ENCODE results near the gene PIGZ.

The PIGZ gene

DNA sequence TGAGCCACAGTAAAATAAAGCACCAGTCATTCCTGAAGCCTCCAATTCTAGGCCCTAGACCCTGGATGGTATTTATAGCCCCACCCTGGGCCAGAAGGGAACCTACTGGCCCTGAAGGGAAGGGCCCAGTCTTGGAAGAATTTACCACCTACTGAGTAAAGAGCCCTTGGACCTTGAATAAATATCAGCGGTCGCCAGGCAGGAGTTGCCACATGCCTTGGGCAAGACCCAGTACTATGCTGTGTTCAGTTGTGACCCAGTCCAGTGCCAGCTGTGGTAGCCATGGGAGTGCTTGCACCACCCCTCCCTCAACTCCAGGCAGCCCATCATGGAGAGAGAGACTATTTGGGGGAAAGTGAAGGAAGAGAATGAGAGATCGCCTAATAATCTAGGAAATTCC lies 53.3 kb downstream of the PIGZ start:
- ChIA-PET POLR2A (ENCODE audit: low non-redundant PET) (no interaction called here), CTCF (no interaction called here)
- TF ChIP-seq, protein P1, sequence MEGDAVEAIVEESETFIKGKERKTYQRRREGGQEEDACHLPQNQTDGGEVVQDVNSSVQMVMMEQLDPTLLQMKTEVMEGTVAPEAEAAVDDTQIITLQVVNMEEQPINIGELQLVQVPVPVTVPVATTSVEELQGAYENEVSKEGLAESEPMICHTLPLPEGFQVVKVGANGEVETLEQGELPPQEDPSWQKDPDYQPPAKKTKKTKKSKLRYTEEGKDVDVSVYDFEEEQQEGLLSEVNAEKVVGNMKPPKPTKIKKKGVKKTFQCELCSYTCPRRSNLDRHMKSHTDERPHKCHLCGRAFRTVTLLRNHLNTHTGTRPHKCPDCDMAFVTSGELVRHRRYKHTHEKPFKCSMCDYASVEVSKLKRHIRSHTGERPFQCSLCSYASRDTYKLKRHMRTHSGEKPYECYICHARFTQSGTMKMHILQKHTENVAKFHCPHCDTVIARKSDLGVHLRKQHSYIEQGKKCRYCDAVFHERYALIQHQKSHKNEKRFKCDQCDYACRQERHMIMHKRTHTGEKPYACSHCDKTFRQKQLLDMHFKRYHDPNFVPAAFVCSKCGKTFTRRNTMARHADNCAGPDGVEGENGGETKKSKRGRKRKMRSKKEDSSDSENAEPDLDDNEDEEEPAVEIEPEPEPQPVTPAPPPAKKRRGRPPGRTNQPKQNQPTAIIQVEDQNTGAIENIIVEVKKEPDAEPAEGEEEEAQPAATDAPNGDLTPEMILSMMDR (conservative IDR thresholded peaks at IDR 0.05; ENCODE audit: low read depth): no peak
- H3K27ac ChIP-seq: no peak overlapping the region
- no peak for DNase-seq (ENCODE audit: low spot score)

DNA sequence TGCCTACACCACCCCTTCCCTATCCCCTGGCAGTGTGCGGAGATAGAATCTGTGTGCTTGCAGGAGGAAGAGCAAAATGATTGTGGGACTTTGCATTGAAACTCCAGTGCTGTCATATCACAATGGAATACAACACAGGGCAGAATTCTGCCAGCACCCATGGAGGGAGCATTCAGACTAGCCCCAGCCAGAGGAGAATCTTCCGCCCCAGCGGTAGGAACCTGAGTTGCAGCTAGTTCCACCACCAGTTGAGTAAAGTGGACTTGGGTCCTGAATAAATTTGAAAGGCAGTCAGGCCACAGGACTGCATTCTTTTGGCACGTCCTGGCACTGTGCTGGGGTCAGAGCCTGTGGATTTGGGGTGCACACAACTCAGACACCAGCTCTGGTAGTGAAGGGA lies 53.8 kb downstream of the PIGZ start:
- no peak overlapping the region for H3K27ac ChIP-seq
- POLR2A ChIA-PET (ENCODE audit: low non-redundant PET): no interaction called here
- CTCF ChIA-PET: no interaction called here
- TF ChIP-seq, protein P1 (conservative IDR thresholded peaks at IDR 0.05; ENCODE audit: low read depth): no peak
- no peak for DNase-seq (ENCODE audit: low spot score)

DNA sequence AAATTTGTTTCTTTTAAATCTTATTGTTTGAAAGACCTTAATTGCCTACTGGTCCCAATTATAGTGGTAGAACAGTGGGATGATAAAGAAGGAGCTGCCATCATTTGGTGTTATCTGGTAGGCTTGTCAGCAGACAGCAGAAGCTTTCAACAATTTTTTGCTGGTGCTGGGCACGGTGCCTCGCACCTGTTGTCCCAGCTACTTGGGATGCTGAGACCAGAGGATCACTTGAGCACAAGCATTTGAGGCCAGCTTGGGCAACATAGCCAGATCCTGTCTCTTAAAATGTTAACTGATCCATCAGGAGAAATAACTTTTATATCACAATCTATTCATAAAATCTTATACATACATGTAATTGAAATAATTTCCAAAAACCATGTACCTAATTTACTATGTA lies 64.9 kb downstream of the PIGZ start:
- TF ChIP-seq, protein P1 (conservative IDR thresholded peaks at IDR 0.05; ENCODE audit: low read depth): no peak
- CTCF ChIA-PET: no interaction called here

DNA sequence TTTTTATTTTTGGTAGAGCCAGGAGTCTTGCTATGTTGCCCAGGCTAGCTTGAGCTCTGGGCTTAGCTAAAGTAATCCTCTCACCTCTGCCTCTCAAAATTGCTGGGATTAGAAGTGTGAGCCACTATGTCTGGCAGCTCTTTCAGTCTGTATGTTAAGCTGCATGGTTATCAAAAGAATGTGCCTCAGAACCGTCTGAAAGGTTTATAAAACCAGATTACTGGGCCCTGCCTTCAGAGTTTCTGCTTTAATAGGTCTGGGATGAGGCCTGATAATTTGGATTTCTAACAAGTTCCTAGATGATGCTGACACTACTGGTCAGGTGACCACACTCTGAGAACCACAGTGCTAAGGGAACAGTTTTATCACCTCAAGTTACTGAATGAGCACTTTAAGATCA lies 66.3 kb downstream of the PIGZ start:
- POLR2A ChIA-PET (ENCODE audit: low non-redundant PET): no interaction called here
- TF ChIP-seq, protein P1 (conservative IDR thresholded peaks at IDR 0.05; ENCODE audit: low read depth): no peak
- CTCF ChIA-PET: interaction anchor here (0.5 kb wide), 1 partner anchor 34 kb away, joined by 3 read pairs; no protein-coding TSS in a partner anchor
- no peak overlapping the region for H3K27ac ChIP-seq
- no peak for DNase-seq (ENCODE audit: low spot score)

More for the DNA sequence above, 64.9 kb downstream of the PIGZ start:
- POLR2A ChIA-PET (ENCODE audit: low non-redundant PET): no interaction called here
- DNase-seq (ENCODE audit: low spot score): no peak
- no peak overlapping the region for H3K27ac ChIP-seq

DNA sequence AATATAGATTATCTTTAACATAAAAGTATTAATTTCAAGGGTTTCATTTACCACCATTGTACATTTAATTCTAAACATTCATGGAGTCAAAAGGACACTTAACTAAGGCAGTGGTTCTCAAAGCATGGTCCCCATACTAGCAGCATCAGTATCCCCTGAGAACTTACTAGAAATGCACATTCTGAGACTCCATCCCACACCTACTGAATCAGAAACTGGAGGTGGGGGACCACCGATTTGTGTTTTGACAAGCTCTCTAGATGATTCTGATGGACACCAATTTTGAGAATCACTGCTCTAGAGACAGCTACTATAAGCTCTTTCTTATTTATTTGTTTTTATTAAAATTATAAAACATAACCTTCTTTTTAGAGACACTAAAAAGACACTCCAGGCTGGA lies 66.9 kb downstream of the PIGZ start:
- TF ChIP-seq, protein P1 (conservative IDR thresholded peaks at IDR 0.05; ENCODE audit: low read depth): no peak
- ChIA-PET POLR2A (ENCODE audit: low non-redundant PET) (no interaction called here), CTCF (interaction anchor here (0.5 kb wide), 1 partner anchor 34 kb away, joined by 3 read pairs; no protein-coding TSS in a partner anchor)
- no peak overlapping the region for H3K27ac ChIP-seq
- DNase-seq (ENCODE audit: low spot score): no peak

All from RWPE1 (cell line).